Upper lobe of right lung (tissue), 1 donor: Measurements from ENCODE around the gene PFKFB3. TPM values are rescaled to one million over a fixed set of nuclear protein-coding genes. Genes with fewer than 3 reads are reported as not detected.
"Not testable (repeated sequence)": the region's sequence is repeated elsewhere in the genome, so short reads cannot be mapped to it uniquely, and the experiment has no call there.

Source experiments
- ATAC-seq: fragments of 200-7000 bp; cut with Tn5 transposase; one replicate; pipeline ENCODE4 v1.9.1; 2020; ENCODE audit warnings: mild to moderate bottlenecking, moderate library complexity
- DNase-seq: peaks from one replicate; pipeline ENCODE4 v3.0.0-alpha.2; 2020
- H3K27ac ChIP-seq: fragments of 200-600 bp; one replicate; pipeline ENCODE4 v1.8.0; 2022
- H3K27me3 ChIP-seq: fragments of 200-600 bp; one replicate; pipeline ENCODE4 v1.8.0; 2022; ENCODE audit warnings: mild to moderate bottlenecking
- H3K36me3 ChIP-seq: fragments of 200-600 bp; one replicate; pipeline ENCODE4 v1.8.0; 2022
- H3K4me1 ChIP-seq: fragments of 200-600 bp; one replicate; pipeline ENCODE4 v1.8.0; 2022
- H3K4me3 ChIP-seq: fragments of 200-600 bp; one replicate; pipeline ENCODE4 v1.8.0; 2022; ENCODE audit warnings: mild to moderate bottlenecking
- H3K9me3 ChIP-seq: fragments of 200-600 bp; one replicate; pipeline ENCODE4 v1.8.0; 2022
- intact Hi-C: fragments of 100-400 bp; cut with DNase I; formaldehyde crosslinking; loops from one replicate; pipeline ENCODE4 v1.11.0; 2022
- total RNA-seq: library from RNA; stranded (reverse); fragmentation: NEBNext Ultra II Directional; extraction: Animal tissue kit (Norgen Biotek cat#: 25700); gene quantifications from one replicate; pipeline ENCODE4 v1.2.1, GENCODE V29; 2021
- TF ChIP-seq, protein P1 (sequence below): fragments of 200-600 bp; IDR thresholded peaks from one replicate; pipeline ENCODE4 v1.8.0; 2022; ENCODE audit warnings: antibody characterized with exemption
- donor health status: DM: no; HTN: yes; CAD: no; lungs with severe emphysema.

Gene PFKFB3
- total RNA-seq, 1 donor from 2014 or later: 77.2 TPM

DNA sequence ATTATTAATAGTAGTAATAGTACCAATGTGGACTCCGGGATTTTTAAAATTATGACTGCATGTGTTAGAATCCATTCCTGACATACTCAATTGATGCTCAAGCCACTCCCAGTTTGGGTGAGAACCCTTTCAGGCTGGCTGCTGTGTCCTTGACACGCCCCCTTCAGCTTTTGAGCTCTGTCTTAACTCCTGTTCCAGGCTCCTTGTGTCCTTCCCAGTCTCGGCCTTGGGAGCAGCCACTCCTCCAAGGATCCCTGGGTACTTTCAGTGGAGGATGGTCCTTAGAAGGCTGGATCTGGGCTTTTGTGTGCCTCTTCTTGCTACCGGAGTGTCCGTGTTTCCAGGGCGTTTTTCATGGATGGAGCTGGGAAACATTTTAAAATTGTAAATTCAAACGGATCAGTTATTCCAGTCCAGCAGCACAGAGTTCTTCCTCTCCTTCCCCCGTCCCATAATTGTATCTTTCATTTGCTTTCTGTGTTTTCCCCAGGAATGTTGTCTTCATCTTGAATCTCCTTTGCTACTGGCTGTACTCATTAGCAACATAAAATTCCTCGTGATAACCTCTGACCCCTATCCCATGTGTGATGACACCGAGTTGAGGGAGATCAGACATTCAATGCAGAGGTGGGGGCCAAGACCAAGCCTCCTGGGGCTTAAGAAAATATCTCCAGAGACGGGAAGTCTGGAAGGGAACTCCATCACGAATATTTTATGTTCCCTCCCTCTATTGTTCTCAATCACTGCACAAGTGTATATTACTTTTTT lies 40.0 kb upstream of the PFKFB3 start:
- peaks cover 8% of the 10 kb centered on the region for H3K36me3 ChIP-seq
- peak overlapping the region; percentile 90 for H3K4me3 ChIP-seq
- no peak for ATAC-seq
- H3K27me3 ChIP-seq: no peaks in the 10 kb centered on the region
- no peaks in the 10 kb centered on the region for H3K9me3 ChIP-seq
- peaks cover 22% of the 10 kb centered on the region for H3K4me1 ChIP-seq
- no peak for DNase-seq
- H3K27ac ChIP-seq: peak overlapping the region; percentile 93
- intact Hi-C loops: no loop called here
- TF ChIP-seq, protein P1, sequence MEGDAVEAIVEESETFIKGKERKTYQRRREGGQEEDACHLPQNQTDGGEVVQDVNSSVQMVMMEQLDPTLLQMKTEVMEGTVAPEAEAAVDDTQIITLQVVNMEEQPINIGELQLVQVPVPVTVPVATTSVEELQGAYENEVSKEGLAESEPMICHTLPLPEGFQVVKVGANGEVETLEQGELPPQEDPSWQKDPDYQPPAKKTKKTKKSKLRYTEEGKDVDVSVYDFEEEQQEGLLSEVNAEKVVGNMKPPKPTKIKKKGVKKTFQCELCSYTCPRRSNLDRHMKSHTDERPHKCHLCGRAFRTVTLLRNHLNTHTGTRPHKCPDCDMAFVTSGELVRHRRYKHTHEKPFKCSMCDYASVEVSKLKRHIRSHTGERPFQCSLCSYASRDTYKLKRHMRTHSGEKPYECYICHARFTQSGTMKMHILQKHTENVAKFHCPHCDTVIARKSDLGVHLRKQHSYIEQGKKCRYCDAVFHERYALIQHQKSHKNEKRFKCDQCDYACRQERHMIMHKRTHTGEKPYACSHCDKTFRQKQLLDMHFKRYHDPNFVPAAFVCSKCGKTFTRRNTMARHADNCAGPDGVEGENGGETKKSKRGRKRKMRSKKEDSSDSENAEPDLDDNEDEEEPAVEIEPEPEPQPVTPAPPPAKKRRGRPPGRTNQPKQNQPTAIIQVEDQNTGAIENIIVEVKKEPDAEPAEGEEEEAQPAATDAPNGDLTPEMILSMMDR: no peak

DNA sequence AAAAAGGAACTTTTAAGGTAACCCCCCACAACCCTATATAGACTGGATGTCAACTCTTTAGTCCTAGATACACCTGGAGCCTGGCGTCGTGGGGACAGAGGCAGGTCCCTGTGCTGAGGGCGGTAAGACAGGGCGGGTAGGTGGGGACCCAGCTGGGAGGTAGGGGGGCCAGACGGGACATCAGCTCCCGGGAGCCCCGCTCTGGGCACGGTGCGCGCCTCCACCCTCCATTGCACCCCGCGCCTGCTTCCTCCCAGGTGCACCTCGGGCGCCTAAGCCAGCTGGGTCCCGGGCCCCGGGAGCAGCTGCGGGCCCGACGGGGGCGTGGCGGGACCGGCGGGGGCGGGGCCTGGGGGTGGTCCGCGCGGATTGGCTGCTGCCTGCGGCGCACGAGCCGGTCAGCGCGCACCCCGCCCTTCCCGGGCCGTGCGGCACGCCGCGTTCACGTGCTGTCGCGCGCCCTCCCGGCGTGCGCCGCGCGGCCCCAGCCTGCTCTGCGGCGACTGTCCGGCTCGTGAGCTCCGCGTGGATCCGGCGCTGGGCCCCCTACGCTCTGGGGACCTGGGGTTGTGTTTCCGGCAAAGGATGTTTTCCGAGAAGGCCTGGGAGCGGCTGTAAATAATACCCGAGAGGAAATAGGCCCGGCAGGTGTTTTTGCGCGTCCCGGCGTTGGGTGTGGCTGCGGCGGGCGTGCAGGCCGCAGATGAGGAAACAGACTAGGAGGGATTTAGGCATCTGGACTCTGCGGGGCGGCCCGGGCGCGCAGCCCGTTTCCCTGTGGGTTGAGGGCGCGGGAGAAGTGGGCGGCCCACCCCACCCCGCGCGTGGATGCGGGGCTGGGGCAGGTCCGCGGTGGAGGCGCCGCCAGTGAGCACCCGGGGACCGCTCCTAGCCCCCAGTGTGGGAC lies 39.1 kb upstream of the PFKFB3 start:
- ATAC-seq: peak; percentile 99
- intact Hi-C loops: no loop called here
- Histone ChIP-seq H3K9me3 (no peaks in the 10 kb centered on the region), H3K36me3 (peaks cover 8% of the 10 kb centered on the region), H3K27ac (peak overlapping the region; percentile 93), H3K4me1 (peaks cover 22% of the 10 kb centered on the region), H3K27me3 (no peaks in the 10 kb centered on the region), H3K4me3 (peak overlapping the region; percentile 90)
- TF ChIP-seq, protein P1: no peak
- peak; percentile 95 for DNase-seq

DNA sequence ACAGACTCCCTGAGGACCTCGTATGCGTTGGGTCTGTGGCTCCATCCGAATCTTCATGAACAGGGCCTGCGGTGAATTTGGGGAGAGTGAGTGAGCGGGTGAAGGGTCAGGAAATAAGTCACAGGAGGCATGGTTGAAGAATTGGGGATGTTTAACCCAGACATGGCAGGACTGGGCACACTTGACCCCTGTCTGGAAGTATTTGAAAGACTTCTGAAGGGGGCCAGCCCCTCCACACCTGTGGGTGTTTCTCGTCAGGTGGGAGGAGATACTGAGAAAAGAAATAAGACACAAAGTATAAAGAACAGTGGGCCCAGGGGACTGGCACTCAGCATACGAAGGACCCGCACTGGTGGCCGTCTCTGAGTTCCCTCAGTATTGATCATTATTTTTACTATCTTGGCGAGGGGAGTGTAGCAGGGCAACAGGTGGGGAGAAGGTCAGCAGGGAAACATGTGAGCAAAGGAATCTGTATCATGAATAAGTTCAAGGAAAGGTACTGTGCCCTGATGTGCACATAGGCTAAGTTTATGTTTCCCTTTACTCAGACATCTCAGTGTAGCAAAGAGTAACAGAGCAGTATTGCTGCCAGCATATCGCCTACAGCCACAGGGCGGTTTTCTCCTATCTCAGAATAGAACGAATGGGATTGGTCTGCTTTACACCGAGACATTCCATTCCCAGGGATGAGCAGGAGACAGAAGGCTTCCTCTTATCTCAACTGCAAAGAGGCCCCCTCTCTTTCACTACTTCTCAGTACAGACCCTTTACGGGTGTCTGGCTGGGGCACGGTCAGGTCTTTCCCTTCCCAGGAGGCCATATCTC lies 38.2 kb upstream of the PFKFB3 start:
- no peak for ATAC-seq
- Histone ChIP-seq H3K36me3 (peaks cover 8% of the 10 kb centered on the region), H3K4me3 (peak overlapping the region; percentile 90), H3K4me1 (peaks cover 22% of the 10 kb centered on the region), H3K9me3 (no peaks in the 10 kb centered on the region), H3K27me3 (no peaks in the 10 kb centered on the region), H3K27ac (peak overlapping the region; percentile 93)
- intact Hi-C loops: no loop called here
- no peak for DNase-seq
- TF ChIP-seq, protein P1: no peak

DNA sequence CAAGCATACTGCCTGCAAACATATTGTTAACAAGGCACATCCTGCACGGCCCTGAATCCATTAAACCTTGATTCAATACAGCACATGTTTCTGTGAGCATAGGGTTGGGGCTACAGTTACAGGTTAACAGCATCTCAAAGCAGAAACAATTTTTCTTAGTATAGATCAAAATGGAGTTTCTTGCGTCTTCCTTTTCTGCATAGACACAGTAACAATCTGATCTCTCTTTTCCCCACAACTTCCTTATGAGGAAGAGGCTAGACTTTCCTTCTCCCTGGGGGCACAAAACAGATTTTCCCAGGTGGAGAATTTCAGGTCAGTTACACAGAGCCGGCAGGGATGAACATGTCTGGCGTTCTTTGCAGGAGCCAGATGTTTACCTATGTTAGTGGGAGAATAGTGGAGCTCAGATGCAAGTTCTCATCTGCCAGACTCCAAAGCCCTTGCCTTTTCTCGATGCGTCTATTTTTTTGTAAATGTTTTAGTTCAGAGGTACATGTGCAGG lies 37.5 kb upstream of the PFKFB3 start:
- Histone ChIP-seq H3K9me3 (no peaks in the 10 kb centered on the region), H3K4me3 (no peak overlapping the region), H3K36me3 (peaks cover 8% of the 10 kb centered on the region), H3K27me3 (no peaks in the 10 kb centered on the region), H3K4me1 (peaks cover 22% of the 10 kb centered on the region), H3K27ac (no peak overlapping the region)
- DNase-seq (no peak), ATAC-seq (no peak)
- intact Hi-C loops: no loop called here
- TF ChIP-seq, protein P1: no peak

- H3K9me3 ChIP-seq, H3K4me3 ChIP-seq, intact Hi-C loops, ATAC-seq, H3K27ac ChIP-seq, H3K27me3 ChIP-seq, DNase-seq, H3K36me3 ChIP-seq: not testable (repeated sequence)
- H3K4me1 ChIP-seq: peaks cover 22% of the 10 kb centered on the region
Measured at GRCh38 chr10:6165933-6166332, 36.8 kb upstream of the PFKFB3 start.
